WTC11 (cell line): ENCODE results near the gene NR3C1. TPM values are rescaled to one million over a fixed set of nuclear protein-coding genes. Genes with fewer than 3 reads are reported as not detected.

Source experiments
- ATAC-seq: fragments of 200-7000 bp; cut with Tn5 transposase; 2 replicates; pipeline ENCODE4 v1.10.0; 2021; ENCODE audit warnings: mild to moderate bottlenecking, moderate library complexity
- CTCF ChIA-PET: fragments of 300-600 bp; sonication (Branson Sonifier 250); formaldehyde crosslinking; loops from one replicate; lab custom pipeline; 2021; ENCODE audit warnings: antibody characterized with exemption; lab: Charles Lee
- POLR2A ChIA-PET: fragments of 350-600 bp; sonication (Branson Sonifier 250); formaldehyde crosslinking; loops from one replicate; lab custom pipeline; 2021; ENCODE audit warnings: antibody characterized with exemption; lab: Charles Lee
- DNase-seq: peaks from one replicate; pipeline ENCODE4 v3.0.0; 2021; ENCODE audit warnings: low spot score
- H3K27ac Mint-ChIP-seq: 2 replicates; pipeline ENCODE4 v1.8.0; 2021; ENCODE audit warnings: mixed read lengths
- H3K27me3 Mint-ChIP-seq: 2 replicates; pipeline ENCODE4 v1.8.0; 2021; ENCODE audit warnings: low read depth, mild to moderate bottlenecking, moderate library complexity, mixed read lengths
- H3K36me3 Mint-ChIP-seq: 2 replicates; pipeline ENCODE4 v1.8.0; 2021; ENCODE audit warnings: mixed read lengths
- H3K4me1 Mint-ChIP-seq: 2 replicates; pipeline ENCODE4 v1.8.0; 2022; ENCODE audit warnings: mixed read lengths
- H3K4me3 Mint-ChIP-seq: 2 replicates; pipeline ENCODE4 v1.8.0; 2021; ENCODE audit warnings: mild to moderate bottlenecking, moderate library complexity, mixed read lengths
- H3K9me3 Mint-ChIP-seq: 2 replicates; pipeline ENCODE4 v1.8.0; 2021; ENCODE audit warnings: mixed read lengths
- AR ChIP-seq: fragments of 250-450 bp; sonication (Bioruptor Pico); IDR thresholded peaks from 2 replicates; pipeline ENCODE4 v1.9.0; 2021; ENCODE audit warnings: mild to moderate bottlenecking
- ATF1 ChIP-seq: sonication (generic); formaldehyde crosslinking; IDR thresholded peaks from 2 replicates; pipeline ENCODE4 v1.8.1; 2023; ENCODE audit warnings: mild to moderate bottlenecking, moderate library complexity, missing genetic modification reagents
- ATF2 ChIP-seq: sonication (generic); formaldehyde crosslinking; IDR thresholded peaks from 2 replicates; pipeline ENCODE4 v1.8.1; 2022; ENCODE audit warnings: low read depth, missing genetic modification reagents, borderline replicate concordance
- ATF3 ChIP-seq: sonication (generic); formaldehyde crosslinking; conservative IDR thresholded peaks from 2 replicates; pipeline ENCODE4 v1.8.1; 2022; ENCODE audit warnings: mild to moderate bottlenecking, missing genetic modification reagents
- CBFB ChIP-seq: sonication (generic); formaldehyde crosslinking; IDR thresholded peaks from 2 replicates; pipeline ENCODE4 v1.8.1; 2022; ENCODE audit warnings: mild to moderate bottlenecking, low read depth, missing genetic modification reagents
- E2F5 ChIP-seq: sonication (generic); formaldehyde crosslinking; IDR thresholded peaks from 2 replicates; pipeline ENCODE4 v1.8.1; 2022; ENCODE audit warnings: mild to moderate bottlenecking, moderate library complexity, missing genetic modification reagents
- EMX1 ChIP-seq: fragments of 250-450 bp; sonication (Bioruptor Pico); IDR thresholded peaks from 2 replicates; pipeline ENCODE4 v1.8.0; 2021; ENCODE audit warnings: mild to moderate bottlenecking
- ESRRA ChIP-seq: sonication (generic); formaldehyde crosslinking; IDR thresholded peaks from 2 replicates; pipeline ENCODE4 v1.8.1; 2022; ENCODE audit warnings: mild to moderate bottlenecking, missing genetic modification reagents, borderline replicate concordance
- GABPB1 ChIP-seq: sonication (generic); formaldehyde crosslinking; IDR thresholded peaks from 2 replicates; pipeline ENCODE4 v1.8.1; 2023; ENCODE audit warnings: mild to moderate bottlenecking, missing genetic modification reagents
- GTF2I ChIP-seq: fragments of 250-450 bp; sonication (Bioruptor Pico); conservative IDR thresholded peaks from 2 replicates; pipeline ENCODE4 v1.4.0; 2021; ENCODE audit warnings: mild to moderate bottlenecking
- JAZF1 ChIP-seq: fragments of 250-450 bp; sonication (Bioruptor Pico); IDR thresholded peaks from 2 replicates; pipeline ENCODE4 v1.9.0; 2021; ENCODE audit warnings: moderate library complexity, mild to moderate bottlenecking, inconsistent platforms
- MXD4 ChIP-seq: fragments of 250-450 bp; sonication (Bioruptor Pico); IDR thresholded peaks from 2 replicates; pipeline ENCODE4 v1.8.0; 2021; ENCODE audit warnings: mild to moderate bottlenecking, moderate library complexity, borderline replicate concordance
- NFYB ChIP-seq: sonication (generic); formaldehyde crosslinking; conservative IDR thresholded peaks from 2 replicates; pipeline ENCODE4 v1.8.0; 2022; ENCODE audit warnings: low read depth, missing genetic modification reagents
- PRRX2 ChIP-seq: fragments of 250-450 bp; sonication (Bioruptor Pico); IDR thresholded peaks from 2 replicates; pipeline ENCODE4 v1.8.0; 2021; ENCODE audit warnings: mild to moderate bottlenecking
- SMAD3 ChIP-seq: sonication (generic); formaldehyde crosslinking; IDR thresholded peaks from 2 replicates; pipeline ENCODE4 v1.8.0; 2022; ENCODE audit warnings: missing genetic modification reagents, mild to moderate bottlenecking, borderline replicate concordance
- SOX15 ChIP-seq: fragments of 250-450 bp; sonication (Bioruptor Pico); IDR thresholded peaks from 2 replicates; pipeline ENCODE4 v1.9.0; 2021; ENCODE audit warnings: mild to moderate bottlenecking
- USF1 ChIP-seq: sonication (generic); formaldehyde crosslinking; IDR thresholded peaks from 2 replicates; pipeline ENCODE4 v1.8.0; 2022; ENCODE audit warnings: mild to moderate bottlenecking, missing genetic modification reagents
- USF2 ChIP-seq: sonication (generic); formaldehyde crosslinking; IDR thresholded peaks from 2 replicates; pipeline ENCODE4 v1.8.1; 2023; ENCODE audit warnings: mild to moderate bottlenecking, missing genetic modification reagents, moderate library complexity
- ZBTB43 ChIP-seq: sonication (generic); formaldehyde crosslinking; IDR thresholded peaks from 2 replicates; pipeline ENCODE4 v1.8.1; 2023; ENCODE audit warnings: mild to moderate bottlenecking, missing genetic modification reagents
- ZNF219 ChIP-seq: sonication (generic); formaldehyde crosslinking; IDR thresholded peaks from 2 replicates; pipeline ENCODE4 v1.8.0; 2023; ENCODE audit warnings: missing genetic modification reagents, mild to moderate bottlenecking, borderline replicate concordance
- ZNF232 ChIP-seq: sonication (generic); formaldehyde crosslinking; IDR thresholded peaks from 2 replicates; pipeline ENCODE4 v1.8.0; 2022; ENCODE audit warnings: mild to moderate bottlenecking, missing genetic modification reagents
- ZNF263 ChIP-seq: sonication (generic); formaldehyde crosslinking; IDR thresholded peaks from 2 replicates; pipeline ENCODE4 v1.8.1; 2022; ENCODE audit warnings: low read depth, mild to moderate bottlenecking, moderate library complexity, missing genetic modification reagents
- ZNF532 ChIP-seq: fragments of 250-450 bp; sonication (Bioruptor Pico); IDR thresholded peaks from 2 replicates; pipeline ENCODE4 v1.9.0; 2021; ENCODE audit warnings: mild to moderate bottlenecking, borderline replicate concordance
- total RNA-seq: library from RNA; stranded (reverse); gene quantifications from 3 replicates; pipeline ENCODE4 v1.2.3, GENCODE V29; 2021

NR3C1 gene
- total RNA-seq, 1 experiment from 2014 or later, result 15.0 TPM

GRCh38 chr5:143238620-143239019, 164.9 kb downstream of the NR3C1 start:
- H3K4me3 Mint-ChIP-seq, result no peak overlapping the region
- no peak for ATAC-seq
- H3K27ac Mint-ChIP-seq, result no peak overlapping the region
- H3K9me3 Mint-ChIP-seq, result peaks cover 5% of the 10 kb centered on the region; the same call in 1 of the 2 replicates
- POLR2A ChIA-PET, result no interaction called here
- no peak for DNase-seq
- no peaks in the 10 kb centered on the region for H3K36me3 Mint-ChIP-seq
- CTCF ChIA-PET, result no interaction called here
- peaks cover 10% of the 10 kb centered on the region for H3K4me1 Mint-ChIP-seq
- TF ChIP-seq ZNF219 (CRISPR knock-in tag) (no peak), EMX1 (CRISPR knock-in tag) (no peak), PRRX2 (CRISPR knock-in tag) (no peak), SMAD3 (CRISPR knock-in tag) (no peak), ZNF263 (CRISPR knock-in tag) (no peak), ATF1 (CRISPR knock-in tag) (no peak), CBFB (CRISPR knock-in tag) (no peak), ATF3 (CRISPR knock-in tag) (no peak)
- no peaks in the 10 kb centered on the region; the same call in 1 of the 2 replicates for H3K27me3 Mint-ChIP-seq

GRCh38 chr5:143237664-143238063, 165.8 kb downstream of the NR3C1 start:
- H3K4me1 Mint-ChIP-seq, result peaks cover 10% of the 10 kb centered on the region
- H3K4me3 Mint-ChIP-seq, result no peak overlapping the region
- H3K27me3 Mint-ChIP-seq, result no peaks in the 10 kb centered on the region; the same call in 1 of the 2 replicates
- CTCF ChIA-PET, result no interaction called here
- ATAC-seq (0 out of 2 replicates have a peak, but pooled peaks have one; percentile 30), DNase-seq (no peak)
- no peak overlapping the region for H3K27ac Mint-ChIP-seq
- H3K36me3 Mint-ChIP-seq, result no peaks in the 10 kb centered on the region
- POLR2A ChIA-PET, result no interaction called here
- H3K9me3 Mint-ChIP-seq, result peaks cover 5% of the 10 kb centered on the region; the same call in 1 of the 2 replicates
- TF ChIP-seq USF2 (CRISPR knock-in tag) (no peak), USF1 (CRISPR knock-in tag) (no peak), ZNF532 (no peak), E2F5 (CRISPR knock-in tag) (no peak), ZBTB43 (CRISPR knock-in tag) (no peak), SOX15 (CRISPR knock-in tag) (no peak), EMX1 (CRISPR knock-in tag) (no peak), ZNF232 (no peak), MXD4 (CRISPR knock-in tag) (no peak), ESRRA (CRISPR knock-in tag) (no peak), JAZF1 (CRISPR knock-in tag) (no peak), NFYB (no peak), GABPB1 (CRISPR knock-in tag) (no peak), ZNF219 (CRISPR knock-in tag) (no peak), AR (CRISPR knock-in tag) (no peak), ATF1 (CRISPR knock-in tag) (no peak), GTF2I (CRISPR knock-in tag) (no peak), ATF2 (CRISPR knock-in tag) (no peak)
